DND-41 (cell line): ENCODE results near the gene CNOT1.

Experiments used
- ATAC-seq: fragments of 200-7000 bp; cut with Tn5 transposase; 3 replicates; pipeline ENCODE4 v1.9.1; 2021; ENCODE audit warnings: low read depth; ENCODE audit not compliant: insufficient read depth
- DNase-seq: peaks from one replicate; pipeline ENCODE4 v3.0.0-alpha.2; 2020
- H2AFZ ChIP-seq: 2 replicates; pipeline ENCODE4 v1.6.0; 2012; ENCODE audit warnings: low read depth, low read length
- H3K27ac ChIP-seq: 2 replicates; pipeline ENCODE4 v1.5.1; 2012; ENCODE audit warnings: low read length, inconsistent platforms
- H3K27me3 ChIP-seq: fragments of 200-600 bp; sonication (generic); 2 replicates; pipeline ENCODE4 v1.6.0; 2012; ENCODE audit warnings: low read length, mild to moderate bottlenecking, inconsistent platforms; ENCODE audit not compliant: insufficient read depth, poor library complexity
- H3K36me3 ChIP-seq: 2 replicates; pipeline ENCODE4 v1.5.1; 2012; ENCODE audit warnings: low read length, inconsistent platforms; ENCODE audit not compliant: insufficient read depth
- H3K4me1 ChIP-seq: 2 replicates; pipeline ENCODE4 v1.5.1; 2012; ENCODE audit warnings: mild to moderate bottlenecking, low read length; ENCODE audit not compliant: insufficient read depth
- H3K4me2 ChIP-seq: 2 replicates; pipeline ENCODE4 v1.6.0; 2012; ENCODE audit warnings: mild to moderate bottlenecking, moderate library complexity, low read length, inconsistent platforms; ENCODE audit not compliant: insufficient read depth
- H3K4me3 ChIP-seq, 2 experiments: fragments of 200-600 bp in 1 of 2; shearing (Covaris generic) in 1 of 2; 2 replicates each; pipeline ENCODE4 v1.5.1; 2012 to 2016; ENCODE audit warnings: inconsistent platforms in 2 of 2, low read length in 2 of 2, mild to moderate bottlenecking in 2 of 2, low read depth in 1 of 2, moderate library complexity in 1 of 2
- H3K79me2 ChIP-seq: 2 replicates; pipeline ENCODE4 v1.6.0; 2012; ENCODE audit warnings: low read length, inconsistent platforms; ENCODE audit not compliant: insufficient read depth
- H3K9ac ChIP-seq: 2 replicates; pipeline ENCODE4 v1.6.0; 2012; ENCODE audit warnings: low read depth, mild to moderate bottlenecking, inconsistent platforms, low read length, moderate library complexity
- H3K9me3 ChIP-seq: 2 replicates; pipeline ENCODE4 v1.5.1; 2012; ENCODE audit warnings: low read length, moderate library complexity, mild to moderate bottlenecking, inconsistent platforms; ENCODE audit not compliant: insufficient read depth, severe bottlenecking
- H4K20me1 ChIP-seq: 2 replicates; pipeline ENCODE4 v1.6.0; 2012; ENCODE audit warnings: low read length; ENCODE audit not compliant: insufficient read depth
- CTCF ChIP-seq: IDR thresholded peaks from 2 replicates; pipeline ENCODE4 v1.5.1; 2012; ENCODE audit warnings: borderline replicate concordance, low read length, moderate library complexity, mild to moderate bottlenecking; ENCODE audit not compliant: poor library complexity, severe bottlenecking; ENCODE audit errors: extremely low read depth
- EZH2 ChIP-seq: IDR thresholded peaks from 3 replicates; pipeline ENCODE4 v1.6.1; 2012; ENCODE audit warnings: borderline replicate concordance, low read depth, mild to moderate bottlenecking, moderate library complexity, low read length, inconsistent platforms; ENCODE audit not compliant: severe bottlenecking

Gene CNOT1

GRCh38 chr16:58563775-58564174 lies 65.9 kb downstream of the CNOT1 start:
- no peak overlapping the region for H3K27ac ChIP-seq
- no peaks in the 10 kb centered on the region for H3K9me3 ChIP-seq
- no peak overlapping the region for H2AFZ ChIP-seq
- DNase-seq (no peak), ATAC-seq (no peak)
- no peaks in the 10 kb centered on the region for H3K4me1 ChIP-seq
- H3K79me2 ChIP-seq, result peaks cover 69% of the 10 kb centered on the region
- no peak overlapping the region for H3K4me3 ChIP-seq
- H4K20me1 ChIP-seq, result peaks cover 42% of the 10 kb centered on the region; the same call in 1 of the 2 replicates
- no peak overlapping the region for H3K4me2 ChIP-seq
- no peak overlapping the region for H3K9ac ChIP-seq
- H3K36me3 ChIP-seq, result peaks cover 94% of the 10 kb centered on the region
- H3K27me3 ChIP-seq, result no peaks in the 10 kb centered on the region
- no peak for TF ChIP-seq CTCF
- TF ChIP-seq EZH2, result no peak

- no peak overlapping the region for H3K4me2 ChIP-seq
- DNase-seq (no peak), ATAC-seq (no peak)
- no peak overlapping the region for H3K9ac ChIP-seq
- peaks cover 41% of the 10 kb centered on the region; the same call in 1 of the 2 replicates for H4K20me1 ChIP-seq
- H3K36me3 ChIP-seq, result peaks cover 96% of the 10 kb centered on the region
- H3K79me2 ChIP-seq, result peaks cover 70% of the 10 kb centered on the region
- no peaks in the 10 kb centered on the region for H3K4me1 ChIP-seq
- TF ChIP-seq CTCF (no peak), EZH2 (no peak)
- no peak overlapping the region for H3K4me3 ChIP-seq
- H3K27ac ChIP-seq, result no peak overlapping the region
- no peaks in the 10 kb centered on the region for H3K9me3 ChIP-seq
- no peaks in the 10 kb centered on the region for H3K27me3 ChIP-seq
- no peak overlapping the region for H2AFZ ChIP-seq
Measured at GRCh38 chr16:58563235-58563634, 66.4 kb downstream of the CNOT1 start.

DNA sequence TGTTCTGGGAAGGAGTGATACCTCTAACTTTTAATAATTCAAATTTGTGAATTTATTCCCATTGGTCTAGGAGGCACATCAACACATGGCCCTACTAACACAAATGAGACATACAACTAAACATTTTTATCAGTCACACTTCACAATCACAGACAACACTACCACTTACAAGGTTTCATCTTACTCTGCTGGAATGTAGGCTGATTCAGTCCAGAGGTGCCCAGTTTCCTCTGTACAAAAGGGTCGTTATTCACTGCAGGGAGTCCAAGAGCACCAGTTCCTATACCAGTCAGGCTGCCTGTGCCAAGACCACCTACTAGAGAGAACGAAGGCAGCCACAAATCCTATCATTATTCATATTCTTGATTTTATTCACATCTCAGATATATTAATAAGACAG lies 72.9 kb downstream of the CNOT1 start:
- DNase-seq, result no peak
- Histone ChIP-seq H3K27me3 (no peaks in the 10 kb centered on the region), H4K20me1 (peaks cover 16% of the 10 kb centered on the region; the same call in 1 of the 2 replicates), H3K4me3 (no peak overlapping the region), H3K36me3 (peaks cover 99% of the 10 kb centered on the region), H3K9me3 (no peaks in the 10 kb centered on the region), H3K4me1 (no peaks in the 10 kb centered on the region), H3K27ac (no peak overlapping the region), H3K4me2 (no peak overlapping the region), H3K9ac (no peak overlapping the region), H3K79me2 (peaks cover 17% of the 10 kb centered on the region), H2AFZ (no peak overlapping the region)
- no peak for ATAC-seq
- no peak for TF ChIP-seq CTCF
- no peak for TF ChIP-seq EZH2

DNA sequence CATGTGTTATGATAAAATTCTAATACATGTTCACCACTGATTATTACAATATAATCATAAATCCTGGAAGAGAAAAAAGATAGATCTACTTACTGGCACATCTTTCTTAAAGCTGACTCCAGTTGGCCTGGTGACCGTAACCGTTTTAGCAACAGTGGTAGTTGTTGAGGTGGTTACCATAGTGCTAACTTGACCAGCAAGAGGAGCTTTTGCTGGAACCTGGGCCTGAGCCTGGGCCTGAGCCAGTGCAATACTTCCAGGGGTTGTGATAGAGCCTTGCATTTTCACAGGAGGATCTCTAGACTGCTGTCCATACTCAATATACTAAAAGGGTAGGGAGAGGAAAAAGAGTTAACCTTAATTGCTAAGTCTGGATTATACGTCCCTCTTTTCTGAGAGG lies 78.1 kb downstream of the CNOT1 start:
- no peak overlapping the region for H3K27ac ChIP-seq
- no peaks in the 10 kb centered on the region for H3K9me3 ChIP-seq
- ATAC-seq (no peak), DNase-seq (no peak)
- no peak overlapping the region for H2AFZ ChIP-seq
- 0 out of 2 replicates have a peak, but pooled peaks cover 8% of the 10 kb centered on the region for H3K79me2 ChIP-seq
- no peaks in the 10 kb centered on the region for H4K20me1 ChIP-seq
- H3K36me3 ChIP-seq, result peaks cover 100% of the 10 kb centered on the region
- H3K4me2 ChIP-seq, result no peak overlapping the region
- no peaks in the 10 kb centered on the region for H3K27me3 ChIP-seq
- no peak overlapping the region for H3K9ac ChIP-seq
- no peak overlapping the region for H3K4me3 ChIP-seq
- H3K4me1 ChIP-seq, result no peaks in the 10 kb centered on the region
- no peak for TF ChIP-seq CTCF
- TF ChIP-seq EZH2, result no peak
